ENCODE measurements around the gene SUPT5H.

SUPT5H gene

GRCh38 chr19:39419003-39419402, 26.4 kb upstream of the SUPT5H start:
- H3K4me3 ChIP-seq (ENCODE audit: insufficient read depth, low read length, poor library complexity, severe bottlenecking), result no peak overlapping the region
- H3K4me2 ChIP-seq (ENCODE audit: low read depth, low read length, poor library complexity, severe bottlenecking), result no peak overlapping the region
- H3K36me3 ChIP-seq (ENCODE audit: low read length), result no peaks in the 10 kb centered on the region
- no peak overlapping the region for H3K27ac ChIP-seq (ENCODE audit: low read depth, low read length)
- no peaks in the 10 kb centered on the region for H3K27me3 ChIP-seq (ENCODE audit: low read length)
- no peaks in the 10 kb centered on the region for H3K9me2 ChIP-seq (replicated peaks; ENCODE audit: insufficient read depth, low read length)
- TF ChIP-seq EZH2phosphoT487 (conservative IDR thresholded peaks at IDR 0.05; ENCODE audit: low read length), result no peak
- TF ChIP-seq CTCF (IDR thresholded peaks at IDR 0.05; ENCODE audit: insufficient read depth, low read length, poor library complexity, severe bottlenecking), result no peak
- H3F3A ChIP-seq (ENCODE audit: insufficient read depth), result no peaks in the 10 kb centered on the region
- H3K9me3 ChIP-seq (ENCODE audit: insufficient read depth, low read length), result no peaks in the 10 kb centered on the region
- H3K79me2 ChIP-seq (ENCODE audit: insufficient read depth, low read length), result no peaks in the 10 kb centered on the region; the same call in 1 of the 2 replicates
- H4K20me1 ChIP-seq (ENCODE audit: low read depth, low read length), result no peaks in the 10 kb centered on the region
- H2AFZ ChIP-seq (ENCODE audit: low read depth, low read length, severe bottlenecking), result no peak overlapping the region
- H3K9ac ChIP-seq (ENCODE audit: low read length), result no peak overlapping the region

- Histone ChIP-seq H4K20me1 (ENCODE audit: low read depth, low read length) (no peaks in the 10 kb centered on the region), H3K27me3 (ENCODE audit: low read length) (no peaks in the 10 kb centered on the region), H3K4me2 (ENCODE audit: low read depth, low read length, poor library complexity, severe bottlenecking) (no peak overlapping the region), H2AFZ (ENCODE audit: low read depth, low read length, severe bottlenecking) (no peak overlapping the region), H3K9me2 (replicated peaks; ENCODE audit: insufficient read depth, low read length) (no peaks in the 10 kb centered on the region), H3K4me3 (ENCODE audit: insufficient read depth, low read length, poor library complexity, severe bottlenecking) (no peak overlapping the region), H3K27ac (ENCODE audit: low read depth, low read length) (no peak overlapping the region), H3F3A (ENCODE audit: insufficient read depth) (0 out of 2 replicates have a peak, but pooled peaks cover under 1% of the 10 kb centered on the region), H3K9me3 (ENCODE audit: insufficient read depth, low read length) (no peaks in the 10 kb centered on the region), H3K9ac (ENCODE audit: low read length) (no peak overlapping the region), H3K79me2 (ENCODE audit: insufficient read depth, low read length) (no peaks in the 10 kb centered on the region), H3K36me3 (ENCODE audit: low read length) (no peaks in the 10 kb centered on the region)
- no peak for TF ChIP-seq CTCF (IDR thresholded peaks at IDR 0.05; ENCODE audit: insufficient read depth, low read length, poor library complexity, severe bottlenecking)
Measured at GRCh38 chr19:39420769-39421168, 24.6 kb upstream of the SUPT5H start.

GRCh38 chr19:39422020-39422419, 23.4 kb upstream of the SUPT5H start:
- H3K4me2 ChIP-seq (ENCODE audit: low read depth, low read length, poor library complexity, severe bottlenecking), result no peak overlapping the region
- H2AFZ ChIP-seq (ENCODE audit: low read depth, low read length, severe bottlenecking), result no peak overlapping the region
- no peaks in the 10 kb centered on the region for H4K20me1 ChIP-seq (ENCODE audit: low read depth, low read length)
- no peaks in the 10 kb centered on the region for H3K36me3 ChIP-seq (ENCODE audit: low read length)
- no peak overlapping the region for H3K4me3 ChIP-seq (ENCODE audit: insufficient read depth, low read length, poor library complexity, severe bottlenecking)
- no peak for TF ChIP-seq CTCF (IDR thresholded peaks at IDR 0.05; ENCODE audit: insufficient read depth, low read length, poor library complexity, severe bottlenecking)
- TF ChIP-seq EZH2phosphoT487 (conservative IDR thresholded peaks at IDR 0.05; ENCODE audit: low read length), result no peak
- no peak overlapping the region for H3K9ac ChIP-seq (ENCODE audit: low read length)
- H3K27me3 ChIP-seq (ENCODE audit: low read length), result no peaks in the 10 kb centered on the region
- H3K9me2 ChIP-seq (replicated peaks; ENCODE audit: insufficient read depth, low read length), result no peaks in the 10 kb centered on the region
- 0 out of 2 replicates have a peak, but pooled peaks cover 11% of the 10 kb centered on the region for H3F3A ChIP-seq (ENCODE audit: insufficient read depth)
- no peak overlapping the region for H3K27ac ChIP-seq (ENCODE audit: low read depth, low read length)
- H3K79me2 ChIP-seq (ENCODE audit: insufficient read depth, low read length), result no peaks in the 10 kb centered on the region
- H3K9me3 ChIP-seq (ENCODE audit: insufficient read depth, low read length), result no peaks in the 10 kb centered on the region
